ENCODE data around the gene MLLT10.
A peak's percentile ranks its signal among the peaks of the same experiment; 100 is the strongest.

The MLLT10 gene

DNA sequence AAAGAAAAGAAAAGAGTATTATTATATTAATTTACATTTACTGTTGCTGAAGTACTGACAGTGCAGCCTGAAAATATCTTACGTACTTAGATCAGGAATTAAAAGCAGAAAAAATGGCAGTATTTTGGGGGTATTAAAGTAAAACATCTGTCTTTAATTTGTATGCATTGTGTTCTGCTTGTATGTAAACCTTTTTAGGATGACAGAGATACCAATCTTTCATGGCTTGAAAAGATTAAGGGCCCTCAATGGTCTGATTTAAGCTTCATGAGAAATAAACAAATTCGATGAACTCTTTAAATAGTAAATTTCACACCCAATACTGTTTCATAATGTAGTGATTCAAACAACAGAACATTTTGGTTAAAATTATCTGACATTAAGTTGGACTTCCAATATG lies 116.3 kb downstream of the MLLT10 start:
- no peak for DNase-seq

DNA sequence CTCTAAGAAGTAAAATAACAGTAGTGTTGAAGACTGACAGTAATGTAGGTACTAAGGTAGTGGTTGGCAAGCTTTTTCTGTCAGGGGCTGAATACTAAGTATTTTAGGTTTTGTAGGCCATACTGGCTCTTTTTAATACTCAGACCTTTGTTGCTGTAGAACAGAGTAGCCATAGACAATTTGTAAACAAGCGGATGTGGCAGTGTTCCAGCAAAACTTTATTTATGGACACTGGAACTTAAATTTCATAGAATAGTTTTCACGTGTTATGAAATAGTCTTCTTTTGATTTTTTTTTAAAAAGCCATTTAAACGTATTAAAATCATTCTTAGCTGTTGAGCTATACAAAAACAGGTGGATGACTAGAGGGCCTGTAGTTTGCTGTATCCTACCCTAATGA lies 121.2 kb downstream of the MLLT10 start:
- DNase-seq, result no peak

- no peak for DNase-seq
Observed at GRCh38 chr10:21655687-21656086, 121.7 kb downstream of the MLLT10 start.

DNA sequence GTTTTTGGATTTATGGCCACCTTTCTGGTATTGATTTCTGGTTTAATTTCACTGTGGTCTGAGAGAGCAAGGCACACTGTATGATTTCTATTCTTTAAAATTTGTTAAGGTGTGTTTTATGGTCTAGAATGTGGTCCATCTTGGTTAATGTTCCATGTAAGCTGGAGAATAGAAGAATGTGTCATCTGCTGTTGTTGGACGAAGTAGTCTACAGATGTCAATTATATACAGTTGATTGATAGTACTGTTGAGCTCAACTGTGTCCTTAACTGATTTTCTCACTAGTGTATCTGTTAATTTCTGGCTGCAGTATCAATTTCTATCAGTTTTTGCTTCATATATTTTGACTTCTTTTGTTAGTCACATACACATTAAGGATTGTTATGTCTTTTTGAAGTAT lies 127.1 kb downstream of the MLLT10 start:
- no peak for DNase-seq

DNA sequence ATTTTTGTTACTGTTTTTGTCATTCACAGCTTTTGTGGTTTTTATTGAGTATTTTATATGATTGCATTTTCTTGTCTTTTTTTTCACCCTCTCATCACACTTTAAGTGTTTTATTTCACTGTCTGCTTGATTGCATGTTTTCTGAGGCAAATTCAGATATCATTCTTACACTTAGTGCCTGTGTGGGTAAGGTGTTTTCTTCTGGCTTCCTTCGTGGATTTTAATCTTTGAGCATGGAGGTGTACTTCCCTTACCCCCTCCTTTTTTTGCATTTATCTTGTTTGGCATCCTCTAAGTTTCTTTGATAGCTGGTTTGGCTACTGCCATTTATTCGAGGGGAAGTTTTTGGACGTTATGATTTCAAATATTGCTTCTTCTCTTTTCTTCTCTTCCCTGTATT lies 127.9 kb downstream of the MLLT10 start:
- no peak for DNase-seq

GRCh38 chr10:21662635-21663034 lies 128.6 kb downstream of the MLLT10 start:
- no peak for DNase-seq

DNA sequence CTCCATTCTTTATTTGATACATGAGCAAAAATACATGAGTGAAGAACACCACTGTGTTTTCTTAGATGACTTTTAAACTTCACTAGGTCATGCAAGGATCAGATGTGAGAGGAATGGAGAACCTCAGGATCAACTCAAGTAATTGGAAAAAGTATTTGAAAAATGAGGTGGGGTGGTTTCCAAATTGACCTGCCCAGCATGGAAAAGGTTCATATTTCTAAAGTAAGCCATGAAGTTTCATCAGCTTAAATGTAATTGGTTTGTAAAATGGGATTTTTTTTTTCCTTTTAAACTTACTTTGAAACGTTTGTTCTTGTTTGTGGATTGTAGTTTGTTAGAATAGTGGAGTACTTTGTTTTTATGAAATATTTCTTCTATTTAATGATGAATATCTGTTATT lies 134.8 kb downstream of the MLLT10 start:
- no peak for DNase-seq

GRCh38 chr10:21670391-21670790 lies 136.4 kb downstream of the MLLT10 start:
- DNase-seq, result no peak

GRCh38 chr10:21673668-21674067 lies 139.6 kb downstream of the MLLT10 start:
- DNase-seq, result no peak

DNA sequence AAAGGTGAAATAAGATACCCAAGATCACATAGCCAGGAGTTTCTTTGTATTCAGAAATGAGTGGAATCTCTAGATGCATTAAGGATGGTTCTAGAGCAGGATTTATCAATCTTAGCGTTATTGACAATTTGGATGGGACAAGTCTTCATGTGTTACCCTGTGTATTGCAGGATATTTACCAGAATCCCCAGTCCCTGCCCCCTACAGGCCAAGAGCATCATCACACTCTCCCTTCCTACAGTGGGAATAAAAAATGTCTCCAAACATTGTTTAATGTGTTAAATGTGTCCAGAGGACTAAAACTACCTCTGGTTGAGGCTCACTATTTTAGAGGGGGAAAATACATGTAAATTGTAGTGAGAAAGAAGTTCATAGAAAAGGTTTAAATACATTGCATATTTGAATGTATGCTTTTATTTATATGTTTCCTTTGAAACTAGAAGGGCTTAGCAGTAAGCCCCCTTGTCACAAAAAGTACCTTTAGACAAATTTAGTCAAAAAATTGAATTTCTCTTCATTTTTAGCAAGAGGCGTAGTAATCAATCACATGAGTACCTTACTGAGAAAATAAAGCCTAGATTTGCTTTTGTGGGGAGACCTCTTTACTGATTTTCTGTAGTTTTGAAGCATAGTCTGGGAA lies 141.2 kb downstream of the MLLT10 start:
- peak in 1 of 4 experiments; percentile 2 for DNase-seq

DNA sequence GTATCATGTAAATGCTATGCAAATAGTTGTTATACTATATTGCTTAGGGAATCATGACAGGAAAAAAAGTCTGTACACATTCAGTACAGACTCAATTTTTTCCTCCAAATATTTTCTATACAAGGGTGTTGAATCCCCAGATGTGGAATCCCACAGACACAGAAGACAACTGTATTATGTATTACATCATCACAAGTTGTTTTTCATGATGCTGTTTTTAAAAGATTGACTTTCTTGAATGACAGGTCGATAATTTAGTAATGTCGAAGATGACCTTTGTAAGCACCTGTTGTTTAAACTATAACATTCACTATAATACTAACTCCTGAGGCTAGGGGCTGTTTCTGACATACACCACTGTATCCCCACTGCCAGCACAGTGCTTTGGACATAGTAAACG lies 143.5 kb downstream of the MLLT10 start:
- no peak for DNase-seq

DNA sequence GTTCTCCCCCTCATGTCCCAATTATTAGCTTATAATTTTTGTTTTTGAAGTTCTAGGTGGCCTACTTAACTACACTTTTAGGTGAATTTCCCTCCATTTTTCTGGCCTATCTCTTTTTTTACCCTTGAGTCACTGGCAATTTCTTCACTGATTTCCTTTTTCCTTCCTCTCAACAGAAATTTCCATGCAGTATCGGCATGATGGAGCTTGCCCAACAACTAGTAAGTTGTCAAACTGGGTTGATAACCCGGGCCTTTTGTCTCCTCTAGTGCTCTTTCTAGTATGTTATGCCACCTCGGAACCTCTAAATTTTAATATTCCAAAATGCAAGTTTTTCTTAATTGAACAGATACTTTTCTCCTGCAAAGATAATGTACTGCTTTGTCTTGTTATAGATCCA lies 147.1 kb downstream of the MLLT10 start:
- DNase-seq, result no peak

DNA sequence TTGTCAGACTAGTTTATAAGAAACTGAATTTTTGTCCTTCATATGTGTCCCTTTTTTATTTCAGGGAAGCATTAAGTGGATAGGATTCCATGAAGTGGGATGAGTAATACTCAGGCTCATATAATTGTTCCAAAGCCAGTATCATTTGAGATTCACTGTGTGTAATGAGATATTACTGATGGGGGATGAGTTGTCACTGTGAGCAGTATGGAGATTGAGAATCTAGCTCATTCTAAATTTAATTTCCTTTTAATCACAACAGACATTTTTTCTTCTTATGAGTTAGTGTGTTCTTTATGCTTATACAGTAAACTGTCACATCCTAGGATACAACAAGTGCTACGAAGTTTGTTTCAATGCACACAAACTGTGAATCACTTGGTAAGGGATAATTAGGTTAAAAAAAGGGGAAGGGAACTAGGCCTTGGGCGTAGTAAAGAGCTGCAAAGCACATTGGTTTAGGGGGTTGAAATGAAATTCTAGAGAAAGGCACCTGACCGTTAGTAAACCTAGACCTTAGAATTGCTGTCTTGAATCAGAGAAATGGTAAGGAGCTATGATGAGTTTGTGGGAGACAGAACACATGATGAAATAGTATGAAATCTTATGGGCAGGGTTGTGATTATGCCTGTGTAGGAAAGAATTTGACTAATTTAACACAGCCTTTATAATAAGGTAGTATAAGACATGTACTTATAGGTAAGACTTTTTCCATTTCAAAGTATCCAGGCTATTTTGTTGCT lies 153.4 kb downstream of the MLLT10 start:
- DNase-seq, result no peak

- DNase-seq, result no peak
Observed at GRCh38 chr10:21688009-21688332, 153.9 kb downstream of the MLLT10 start.

GRCh38 chr10:21688870-21689269 lies 154.8 kb downstream of the MLLT10 start:
- DNase-seq, result no peak

- no peak for DNase-seq
Observed at GRCh38 chr10:21689881-21690280, 155.8 kb downstream of the MLLT10 start.

DNA sequence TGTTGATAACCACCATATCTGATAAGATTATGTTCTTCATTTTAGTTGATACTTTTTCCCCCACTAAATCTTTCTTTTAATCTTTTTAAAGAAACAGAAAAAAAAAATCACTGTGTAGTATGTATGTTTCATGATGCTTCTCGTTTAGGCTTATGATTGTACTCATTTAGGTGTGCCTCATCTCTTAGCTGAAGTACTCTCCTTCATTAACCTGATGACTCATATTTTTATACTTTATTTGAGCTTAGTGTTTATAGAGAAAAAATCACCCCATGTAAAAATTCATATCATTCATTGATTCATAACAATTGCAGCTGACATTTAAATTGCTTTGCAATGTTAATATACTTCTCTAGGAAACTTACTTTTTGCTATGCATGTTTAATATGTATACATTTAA lies 158.9 kb downstream of the MLLT10 start:
- DNase-seq, result no peak

GRCh38 chr10:21693418-21693817 lies 159.4 kb downstream of the MLLT10 start:
- DNase-seq, result no peak

DNA sequence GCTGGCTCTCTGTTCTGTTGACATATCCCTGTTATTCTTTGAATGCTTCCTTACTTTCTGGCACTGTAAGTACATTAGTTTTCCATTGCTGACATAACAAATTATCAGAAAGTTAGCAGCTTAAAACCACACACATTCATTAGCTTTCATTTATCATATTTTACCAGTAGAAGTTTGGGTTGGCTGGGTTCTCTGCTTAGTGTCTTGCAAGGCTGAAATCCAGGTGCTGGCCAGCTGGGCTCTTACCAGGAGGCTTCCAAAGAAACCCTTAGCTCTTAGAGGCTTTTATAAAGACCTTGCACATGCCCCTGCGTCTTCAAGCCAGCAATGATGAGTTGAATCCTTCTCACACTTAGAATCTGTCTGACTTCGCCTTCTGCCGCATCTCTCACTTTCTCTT lies 160.6 kb downstream of the MLLT10 start:
- DNase-seq, result no peak

DNA sequence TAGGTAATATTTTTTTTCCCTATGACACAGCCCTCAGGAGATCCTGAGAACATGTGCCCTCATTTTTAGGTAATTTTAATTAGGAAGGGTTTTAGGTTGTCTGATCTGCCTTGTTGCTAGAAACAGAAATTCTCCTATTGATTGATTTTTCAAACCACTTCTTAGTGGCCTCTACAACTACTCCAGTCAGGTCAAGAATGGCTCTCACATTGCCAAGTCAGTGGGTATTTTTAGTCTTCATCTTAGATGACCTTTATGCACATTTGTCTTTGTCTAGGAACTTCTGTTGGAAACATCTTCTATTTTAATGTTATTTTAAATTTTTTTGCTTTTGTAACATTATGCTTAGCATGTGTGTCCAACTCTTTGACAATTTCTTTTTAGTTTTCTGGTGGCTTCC lies 162.3 kb downstream of the MLLT10 start:
- no peak for DNase-seq

- DNase-seq, result no peak
Observed at GRCh38 chr10:21699575-21699974, 165.5 kb downstream of the MLLT10 start.

DNA sequence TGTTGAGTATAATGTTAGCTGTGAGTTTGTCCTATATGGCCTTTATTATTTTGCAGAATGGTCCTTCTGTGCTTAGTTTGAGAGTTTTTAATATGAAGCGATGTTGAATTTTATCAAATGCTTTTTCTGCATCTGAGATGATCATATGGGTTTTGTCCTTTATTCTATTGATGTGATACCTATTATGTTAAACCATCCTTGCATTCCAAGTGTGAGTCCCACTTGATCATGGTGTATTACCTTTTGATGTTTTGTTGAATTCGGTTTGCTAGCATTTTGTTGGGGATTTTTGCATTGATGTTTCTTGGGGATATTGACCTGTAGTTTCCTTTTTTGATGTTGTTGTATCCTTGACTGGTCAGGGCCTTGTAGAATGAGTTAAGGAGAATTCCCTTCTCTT lies 166.4 kb downstream of the MLLT10 start:
- no peak for DNase-seq

- no peak for DNase-seq
Observed at GRCh38 chr10:21702633-21703111, 168.6 kb downstream of the MLLT10 start.

DNA sequence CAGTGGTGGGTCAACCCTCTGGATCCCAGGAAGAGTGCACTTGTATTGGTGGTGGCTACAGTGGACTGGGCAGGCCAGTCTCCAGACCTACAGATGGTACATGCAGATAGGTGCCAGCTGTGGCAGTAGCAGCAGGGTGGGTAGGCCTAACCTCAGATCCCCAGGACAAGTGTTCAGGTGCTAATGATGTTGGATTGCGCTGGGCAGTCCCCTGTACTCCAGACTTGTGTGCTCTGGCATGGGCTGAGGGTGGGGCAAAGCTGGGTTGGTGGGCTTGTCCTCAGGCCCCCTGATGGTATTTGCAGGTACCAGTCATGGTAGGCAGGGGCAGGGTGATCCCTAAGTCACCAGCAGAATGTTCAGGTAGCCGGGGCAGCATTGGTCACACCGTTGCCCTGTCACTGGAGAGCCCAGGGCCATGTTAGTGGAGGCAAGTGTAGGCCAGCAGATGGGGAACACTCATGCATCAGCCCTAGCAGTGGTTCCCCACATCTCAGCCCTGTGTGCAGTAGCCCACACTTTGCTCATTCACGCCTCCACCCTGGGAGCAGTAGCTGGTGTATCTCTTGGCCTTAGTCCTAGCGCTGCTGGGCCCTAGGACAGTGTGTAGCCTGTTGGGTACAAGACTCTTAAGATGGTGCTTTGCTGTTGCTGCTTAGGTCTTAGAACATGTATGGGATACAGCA lies 171.3 kb downstream of the MLLT10 start:
- no peak for DNase-seq

Measured in activated naive CD4-positive, alpha-beta T cell (primary cell).